Measurements from ENCODE around the gene EPB41L2.

Gene EPB41L2

DNA sequence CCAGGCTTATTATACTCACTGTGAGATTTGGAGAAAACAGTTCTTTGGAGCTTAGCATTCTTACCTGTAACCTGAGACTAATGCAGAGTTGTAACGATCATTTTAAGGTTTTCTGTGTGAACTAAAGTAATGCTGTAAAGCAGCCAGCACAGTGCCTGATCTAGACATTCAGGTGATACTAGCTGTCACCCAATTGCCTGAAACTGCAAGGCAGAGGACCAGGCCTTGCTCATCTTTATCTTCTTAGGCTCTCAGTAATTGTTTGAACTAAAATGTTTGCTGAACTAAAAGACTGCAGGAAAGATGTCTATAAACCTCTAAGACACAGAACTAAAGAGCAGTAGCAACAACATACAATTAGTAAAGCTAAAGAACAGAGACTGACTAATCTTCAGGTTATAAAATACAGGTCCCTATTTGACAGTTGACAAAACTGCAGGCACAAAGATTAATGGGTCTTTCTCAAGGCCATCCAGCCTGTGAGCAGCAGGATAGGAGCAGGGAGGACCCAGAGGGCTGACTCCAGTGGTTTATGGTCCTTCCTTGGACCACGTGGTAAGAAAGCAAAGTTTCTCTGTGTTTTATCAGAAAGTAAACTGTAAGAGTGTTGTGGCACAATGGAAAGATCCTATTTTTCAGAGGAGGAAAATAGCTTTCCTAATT is 204.4 kb downstream of the EPB41L2 start:
- DNase-seq = no peak

- no peak for DNase-seq
Measured at GRCh38 chr6:130858054-130858453, 205.0 kb downstream of the EPB41L2 start.

GRCh38 chr6:130853555-130854183 is 209.4 kb downstream of the EPB41L2 start:
- no peak for DNase-seq

DNA sequence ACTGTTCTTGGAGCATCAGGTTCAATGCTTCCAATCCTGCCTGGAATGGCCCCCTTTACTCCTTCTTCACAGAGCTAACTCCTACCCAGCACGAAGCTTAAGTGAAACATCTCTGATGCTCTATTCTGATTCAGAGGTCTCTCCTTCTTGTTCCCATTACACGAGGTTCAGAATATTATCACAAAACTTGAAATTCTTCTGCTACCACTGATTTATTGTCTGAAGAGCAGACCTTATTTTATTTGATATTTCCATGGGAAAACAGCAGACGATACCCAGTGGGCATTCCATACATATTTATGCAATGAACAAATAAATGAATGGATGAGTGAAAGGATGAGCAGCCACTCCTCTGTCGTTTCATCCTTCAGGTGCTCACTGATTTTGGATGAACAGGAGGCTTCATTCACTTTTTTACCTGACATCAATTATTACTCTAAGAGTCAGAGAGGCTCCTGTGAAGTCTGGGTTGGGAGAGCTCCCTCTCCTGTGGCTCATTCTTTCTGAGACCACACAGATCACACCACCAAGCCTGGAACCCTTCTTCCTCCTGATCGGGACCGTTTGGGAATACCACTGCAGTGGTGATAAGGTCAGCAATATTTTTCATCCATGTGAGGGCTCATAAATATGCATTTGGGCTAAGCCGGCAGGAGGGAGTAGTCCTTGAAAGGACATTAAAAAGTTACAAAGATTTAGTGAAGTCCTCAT is 210.0 kb downstream of the EPB41L2 start:
- DNase-seq = no peak

- no peak for DNase-seq
Measured at GRCh38 chr6:130851026-130851425, 212.0 kb downstream of the EPB41L2 start.

GRCh38 chr6:130849594-130849993 is 213.5 kb downstream of the EPB41L2 start:
- DNase-seq = no peak

DNA sequence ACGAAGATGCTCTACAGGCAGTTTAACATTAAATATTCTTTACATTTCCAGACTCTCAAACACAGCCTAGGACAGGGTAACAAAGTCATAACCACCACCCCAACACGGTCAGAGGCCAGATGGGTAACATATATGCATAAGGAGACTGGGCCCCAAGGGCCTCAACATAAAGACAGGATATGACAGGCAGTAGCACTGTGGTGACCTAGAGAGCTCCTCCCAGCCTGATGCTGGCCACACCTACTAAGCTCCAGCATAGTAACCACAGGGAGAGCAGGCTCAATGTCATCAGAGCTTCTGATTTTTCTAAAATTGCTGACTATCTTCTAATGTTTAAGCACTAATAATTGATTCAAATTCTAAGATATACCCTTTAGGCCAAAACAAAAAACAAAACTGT is 214.1 kb downstream of the EPB41L2 start:
- DNase-seq = no peak

DNA sequence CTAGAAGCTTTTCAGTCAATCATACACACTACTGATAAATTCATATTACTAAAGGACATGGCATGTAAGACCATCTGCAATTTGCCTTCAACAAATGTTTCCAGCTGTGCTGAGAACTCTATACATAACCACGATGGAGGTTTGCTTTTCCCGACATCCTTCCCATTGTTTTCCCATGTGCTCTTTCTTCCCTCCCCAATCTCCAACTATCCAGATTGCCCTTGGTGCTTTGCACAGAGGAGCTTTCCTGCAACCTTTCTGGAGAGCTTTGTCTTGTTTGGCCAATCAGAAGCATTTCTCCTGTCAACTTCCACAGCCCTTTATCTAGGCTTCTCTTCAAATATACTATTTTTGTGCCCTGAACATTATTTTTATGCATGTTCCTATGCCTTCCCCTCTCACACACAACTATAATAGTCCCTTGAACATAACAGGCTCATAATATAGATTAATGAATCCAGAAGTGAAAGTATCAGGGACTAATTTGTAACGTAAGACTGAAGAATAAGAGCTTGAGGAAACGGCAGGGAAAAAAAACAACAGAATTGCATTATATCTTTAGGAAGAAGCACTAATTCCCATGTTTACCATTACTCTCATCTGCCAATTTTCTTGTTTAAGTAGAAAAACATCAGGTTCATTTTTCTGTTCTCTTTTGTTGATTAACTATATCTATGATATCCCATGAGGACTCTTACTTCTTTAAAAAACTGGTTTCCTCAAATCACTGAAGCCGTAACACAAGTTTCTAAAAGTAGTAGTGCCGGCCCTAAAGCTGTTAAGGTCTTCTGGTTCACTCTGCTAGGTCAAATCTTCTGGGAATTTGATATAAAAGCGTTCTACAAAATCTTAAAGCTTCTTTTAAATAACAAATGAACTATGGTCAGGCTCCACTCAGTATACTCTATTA is 215.8 kb downstream of the EPB41L2 start:
- no peak for DNase-seq

DNA sequence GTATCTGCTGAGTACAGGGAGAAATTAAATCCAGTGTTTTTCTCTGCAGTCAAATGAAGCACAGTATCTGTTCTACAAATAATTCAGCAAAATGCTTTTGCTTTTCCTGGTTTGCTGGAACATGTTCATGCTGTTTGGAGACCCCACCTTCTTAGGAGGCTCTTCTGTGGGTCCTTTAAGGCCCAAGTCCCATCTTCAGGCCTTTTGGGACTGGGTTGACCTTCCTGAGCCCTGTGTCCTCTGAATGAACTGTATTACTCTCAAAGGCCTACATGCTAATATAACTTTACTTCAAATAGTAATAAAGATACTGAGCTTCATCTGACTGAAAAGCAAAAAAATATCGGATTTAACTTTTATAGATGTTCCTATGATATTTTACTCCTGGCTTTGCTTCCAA is 216.5 kb downstream of the EPB41L2 start:
- no peak for DNase-seq

GRCh38 chr6:130843575-130844320 is 219.3 kb downstream of the EPB41L2 start:
- no peak for DNase-seq

- no peak for DNase-seq
Measured at GRCh38 chr6:130841128-130841728, 221.8 kb downstream of the EPB41L2 start.

DNA sequence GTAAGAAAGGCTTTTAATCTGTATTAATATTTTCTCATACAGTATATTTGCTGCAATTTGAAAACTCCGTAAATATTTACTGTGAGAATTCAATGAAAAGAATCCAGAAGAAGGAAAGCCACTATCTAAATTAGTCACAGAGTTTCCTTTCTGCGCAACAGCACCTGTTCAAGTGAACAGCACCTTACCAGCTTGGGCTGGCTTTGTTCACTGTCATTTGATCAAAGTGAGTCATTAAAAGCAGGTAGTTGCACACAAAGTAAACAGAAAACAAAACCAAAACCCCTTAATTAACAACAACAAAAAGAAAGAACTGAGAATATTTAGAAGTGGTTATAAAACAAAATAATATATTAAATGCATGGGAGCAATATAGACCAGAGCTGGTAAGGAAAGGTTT is 223.0 kb downstream of the EPB41L2 start:
- no peak for DNase-seq

DNA sequence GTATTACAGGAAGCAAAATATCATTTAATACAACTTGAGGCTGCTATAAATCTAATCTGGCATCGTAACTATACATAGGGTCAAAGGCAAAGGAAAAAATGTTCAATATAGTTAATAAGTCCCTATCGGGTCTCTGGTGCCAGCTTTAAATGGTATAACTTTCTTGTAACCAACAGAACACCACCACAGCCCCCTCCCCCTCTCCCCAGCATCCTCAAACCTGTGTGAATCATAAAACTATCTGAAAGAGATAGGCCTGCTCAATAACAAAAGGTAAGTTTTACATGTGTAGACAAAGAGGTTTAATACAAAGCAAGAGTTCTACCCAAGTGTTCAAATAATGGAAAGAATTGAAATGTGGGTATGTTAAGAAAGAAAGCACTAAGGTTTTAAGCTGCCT is 223.7 kb downstream of the EPB41L2 start:
- no peak for DNase-seq

- DNase-seq = no peak
Measured at GRCh38 chr6:130838951-130839350, 224.1 kb downstream of the EPB41L2 start.

DNA sequence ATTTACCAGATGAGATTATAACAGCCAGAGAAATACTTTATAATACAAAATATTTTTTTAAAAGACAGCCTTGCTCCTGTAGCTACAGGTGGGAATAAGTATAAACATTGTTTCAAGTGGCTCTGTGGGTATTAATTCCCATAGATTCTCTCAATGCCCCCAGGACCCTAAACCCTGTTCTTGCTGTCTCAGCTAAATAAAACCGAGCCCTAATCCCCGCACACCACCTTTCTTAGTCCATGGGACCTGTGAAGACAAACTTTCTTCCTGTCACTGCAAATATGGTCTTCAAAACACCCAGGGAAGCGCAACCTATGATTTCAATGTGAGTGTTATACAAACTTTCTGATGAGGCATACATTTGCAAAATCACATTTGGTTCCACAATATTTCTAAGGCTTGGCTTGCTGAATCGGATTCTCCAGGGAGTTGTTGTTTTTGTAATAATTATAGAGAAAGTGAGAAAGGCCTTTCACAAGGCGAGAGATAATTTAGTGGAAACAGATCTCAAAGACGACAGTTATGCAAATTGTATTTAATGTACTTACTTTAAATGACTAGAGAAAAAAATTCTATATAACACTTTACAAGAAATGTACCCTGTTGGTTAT is 224.7 kb downstream of the EPB41L2 start:
- DNase-seq = no peak

DNA sequence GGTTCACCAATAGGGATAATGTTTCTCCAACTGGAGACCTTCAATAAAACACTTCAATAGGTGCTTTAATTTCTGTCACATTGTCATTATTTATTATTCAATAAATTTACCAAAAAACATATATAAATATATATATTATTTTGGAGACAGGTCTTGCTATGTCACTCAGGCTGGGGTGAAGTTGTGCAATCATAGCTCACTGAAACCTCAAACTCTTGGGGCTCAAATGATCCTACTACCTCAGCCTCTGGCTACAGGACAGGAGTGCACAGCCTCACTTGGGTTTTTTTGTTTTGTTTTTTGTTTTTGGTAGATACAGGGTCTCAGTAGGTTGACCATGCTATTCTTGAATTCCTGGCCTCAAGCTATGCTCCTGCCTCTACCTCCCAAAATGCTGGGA is 226.0 kb downstream of the EPB41L2 start:
- DNase-seq = no peak

- DNase-seq = no peak
Measured at GRCh38 chr6:130836055-130836640, 226.9 kb downstream of the EPB41L2 start.

DNA sequence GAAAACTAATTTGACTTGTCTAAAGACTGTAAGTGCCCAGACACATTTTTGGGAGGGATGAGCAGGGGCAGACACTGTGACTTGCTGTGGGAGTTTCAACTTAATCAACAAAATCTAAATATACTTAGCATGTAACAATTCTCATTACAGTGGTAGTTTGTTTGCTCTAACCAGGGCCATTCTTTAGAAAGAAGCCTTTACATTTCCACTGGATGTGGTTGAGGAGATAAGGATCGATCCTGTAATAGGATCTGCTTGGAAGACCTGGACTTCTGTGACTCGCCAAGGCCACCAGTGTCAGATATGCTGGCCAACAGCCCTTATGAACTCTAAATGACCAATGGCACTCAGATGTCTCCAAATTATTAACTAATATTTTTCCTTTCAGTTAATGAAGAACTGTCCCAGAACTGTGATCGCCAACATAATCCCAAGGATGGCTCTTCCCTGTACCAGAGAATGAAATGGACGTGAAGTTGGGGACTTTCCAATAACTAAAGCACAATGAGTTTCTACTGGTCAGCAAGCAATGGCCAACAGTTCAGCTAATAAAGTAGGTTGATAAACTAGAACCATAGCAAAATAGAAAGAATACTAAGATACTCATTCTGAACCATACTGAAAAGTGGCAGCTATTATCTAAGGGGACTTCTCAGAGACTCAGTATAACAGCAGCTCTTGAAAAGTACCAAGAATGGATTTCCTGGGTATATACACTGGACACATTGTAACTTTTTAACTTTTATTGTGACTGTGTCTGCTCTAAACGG is 228.4 kb downstream of the EPB41L2 start:
- no peak for DNase-seq

DNA sequence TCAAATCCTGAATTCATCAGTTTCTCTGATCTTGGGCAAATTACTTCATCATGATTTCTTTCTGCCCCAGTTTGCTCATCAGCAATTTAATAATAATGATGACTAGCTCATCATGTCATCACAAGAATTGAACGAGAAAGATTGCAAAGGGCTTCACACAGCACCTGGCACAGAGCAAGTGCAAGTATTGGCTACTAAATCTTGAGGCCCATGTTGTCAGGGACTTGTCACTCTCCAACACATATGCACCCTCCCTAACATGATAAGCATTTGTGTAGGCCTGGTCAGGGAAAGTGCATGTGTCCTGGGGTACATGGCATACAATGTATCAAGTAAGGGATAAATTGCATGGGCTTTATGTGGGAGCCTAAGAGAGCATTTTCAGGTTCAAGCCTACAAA is 229.5 kb downstream of the EPB41L2 start:
- DNase-seq = no peak

DNA sequence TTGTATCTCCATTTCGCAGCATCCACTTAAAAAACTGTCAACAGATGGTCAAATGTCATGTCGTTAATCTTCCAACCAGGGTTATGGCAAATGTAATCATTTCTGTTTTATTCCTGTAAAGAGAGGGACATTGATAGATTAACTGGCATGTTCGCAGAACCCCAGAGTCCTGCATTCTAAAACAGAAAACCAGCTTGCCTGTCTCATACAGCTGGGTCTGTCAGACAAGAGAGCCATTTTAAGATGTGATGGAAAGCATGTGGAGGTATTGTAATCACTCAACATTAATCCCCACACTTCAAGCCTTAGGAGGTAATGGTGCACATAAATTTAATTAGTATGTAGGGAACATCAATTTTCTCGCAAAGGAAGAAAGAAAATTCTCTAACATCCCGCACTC is 231.4 kb downstream of the EPB41L2 start:
- no peak for DNase-seq

Measured in NCI-H2171 (cell line).